ENCODE data around the gene ERBB2. TPM values are rescaled to one million over a fixed set of nuclear protein-coding genes. Genes with fewer than 3 reads are reported as not detected.

Gene ERBB2
- total RNA-seq, 1 experiment from 2014 or later, result 51.1 TPM

GRCh38 chr17:39732586-39732985 lies 32.7 kb downstream of the ERBB2 start:
- no peak for DNase-seq (ENCODE audit: low read depth)
- in situ Hi-C loops (cut with HindIII; ENCODE audit: low pct_unique_long_range_greater_than_20kb, low sequenced_read_pairs), result no loop called here

GRCh38 chr17:39735882-39736281 lies 36.0 kb downstream of the ERBB2 start:
- DNase-seq (ENCODE audit: low read depth), result no peak
- in situ Hi-C loops (cut with HindIII; ENCODE audit: low pct_unique_long_range_greater_than_20kb, low sequenced_read_pairs), result no loop called here

GRCh38 chr17:39736319-39737165 lies 36.7 kb downstream of the ERBB2 start:
- in situ Hi-C loops (cut with HindIII; ENCODE audit: low pct_unique_long_range_greater_than_20kb, low sequenced_read_pairs), result no loop called here
- no peak for DNase-seq (ENCODE audit: low read depth)

GRCh38 chr17:39737206-39737759 lies 37.4 kb downstream of the ERBB2 start:
- in situ Hi-C loops (cut with HindIII; ENCODE audit: low pct_unique_long_range_greater_than_20kb, low sequenced_read_pairs), result no loop called here
- no peak for DNase-seq (ENCODE audit: low read depth)

- in situ Hi-C loops (cut with HindIII; ENCODE audit: low pct_unique_long_range_greater_than_20kb, low sequenced_read_pairs), result no loop called here
- DNase-seq (ENCODE audit: low read depth), result peak; percentile 66
Measured at GRCh38 chr17:39737760-39738567, 38.1 kb downstream of the ERBB2 start, which contains the start of gene GRB7. Gene GRB7, plus strand, starts transcription at chr17:39737938. Its CDS starts 4,364 bp downstream, at chr17:39742302.

- DNase-seq (ENCODE audit: low read depth), result peak; percentile 73
- in situ Hi-C loops (cut with HindIII; ENCODE audit: low pct_unique_long_range_greater_than_20kb, low sequenced_read_pairs), result no loop called here
Measured at GRCh38 chr17:39738568-39738901, 38.7 kb downstream of the ERBB2 start.

GRCh38 chr17:39738983-39739884 lies 39.4 kb downstream of the ERBB2 start:
- in situ Hi-C loops (cut with HindIII; ENCODE audit: low pct_unique_long_range_greater_than_20kb, low sequenced_read_pairs), result no loop called here
- peak; percentile 95 for DNase-seq (ENCODE audit: low read depth)

- in situ Hi-C loops (cut with HindIII; ENCODE audit: low pct_unique_long_range_greater_than_20kb, low sequenced_read_pairs), result no loop called here
- DNase-seq (ENCODE audit: low read depth), result no peak
Measured at GRCh38 chr17:39739885-39740356, 40.1 kb downstream of the ERBB2 start.

- DNase-seq (ENCODE audit: low read depth), result peak; percentile 89
- in situ Hi-C loops (cut with HindIII; ENCODE audit: low pct_unique_long_range_greater_than_20kb, low sequenced_read_pairs), result no loop called here
Measured at GRCh38 chr17:39740357-39741111, 40.7 kb downstream of the ERBB2 start.

- in situ Hi-C loops (cut with HindIII; ENCODE audit: low pct_unique_long_range_greater_than_20kb, low sequenced_read_pairs), result no loop called here
- DNase-seq (ENCODE audit: low read depth), result no peak
Measured at GRCh38 chr17:39742126-39742855, 42.4 kb downstream of the ERBB2 start.

- in situ Hi-C loops (cut with HindIII; ENCODE audit: low pct_unique_long_range_greater_than_20kb, low sequenced_read_pairs), result no loop called here
Measured at GRCh38 chr17:39742856-39743436, 43.1 kb downstream of the ERBB2 start.

GRCh38 chr17:39744075-39744835 lies 44.4 kb downstream of the ERBB2 start:
- in situ Hi-C loops (cut with HindIII; ENCODE audit: low pct_unique_long_range_greater_than_20kb, low sequenced_read_pairs), result no loop called here
- DNase-seq (ENCODE audit: low read depth), result no peak

More at GRCh38 chr17:39742856-39743436, 43.1 kb downstream of the ERBB2 start:
- DNase-seq (ENCODE audit: low read depth), result no peak

GRCh38 chr17:39744836-39745215 lies 45.0 kb downstream of the ERBB2 start:
- in situ Hi-C loops (cut with HindIII; ENCODE audit: low pct_unique_long_range_greater_than_20kb, low sequenced_read_pairs), result no loop called here
- no peak for DNase-seq (ENCODE audit: low read depth)

- in situ Hi-C loops (cut with HindIII; ENCODE audit: low pct_unique_long_range_greater_than_20kb, low sequenced_read_pairs), result no loop called here
- DNase-seq (ENCODE audit: low read depth), result no peak
Measured at GRCh38 chr17:39745335-39746144, 45.7 kb downstream of the ERBB2 start.

GRCh38 chr17:39746145-39746461 lies 46.2 kb downstream of the ERBB2 start:
- DNase-seq (ENCODE audit: low read depth), result no peak
- in situ Hi-C loops (cut with HindIII; ENCODE audit: low pct_unique_long_range_greater_than_20kb, low sequenced_read_pairs), result no loop called here

All from Caki2 (cell line).